Liver (tissue), 9 donors: ENCODE measurements around the gene PLXDC2. TPM values are rescaled to one million over a fixed set of nuclear protein-coding genes. Genes with fewer than 3 reads are reported as not detected.

Source experiments
- DNase-seq: peaks from one replicate; pipeline ENCODE4 v3.0.0-alpha.2; 2017; ENCODE audit warnings: low spot score
- H3K27ac ChIP-seq, 2 donors: one replicate each; pipeline ENCODE4 v1.7.0; 2013; ENCODE audit warnings: inconsistent platforms in 2 of 2, low read length in 2 of 2, control low read depth in 1 of 2, low read depth in 1 of 2, mild to moderate bottlenecking in 1 of 2
- H3K27me3 ChIP-seq, 4 donors: one replicate each; pipeline versions ENCODE4 v1.6.1 to v1.7.0; 2013; ENCODE audit warnings: low read length in 3 of 4, inconsistent platforms in 1 of 4, mild to moderate bottlenecking in 1 of 4, moderate library complexity in 1 of 4; ENCODE audit not compliant: control insufficient read depth in 4 of 4, insufficient read depth in 4 of 4
- H3K36me3 ChIP-seq, 4 donors: one replicate each; pipeline versions ENCODE4 v1.6.1 to v1.7.0; 2013; ENCODE audit warnings: low read length in 3 of 4, mild to moderate bottlenecking in 3 of 4, low read depth in 1 of 4, moderate library complexity in 1 of 4; ENCODE audit not compliant: control insufficient read depth in 4 of 4, insufficient read depth in 3 of 4
- H3K4me1 ChIP-seq, 4 donors: one replicate each; pipeline versions ENCODE4 v1.6.1 to v1.7.0; 2013; ENCODE audit warnings: low read length in 3 of 4, mild to moderate bottlenecking in 3 of 4, moderate library complexity in 1 of 4; ENCODE audit not compliant: control insufficient read depth in 4 of 4, insufficient read depth in 4 of 4
- H3K4me3 ChIP-seq, 3 donors: one replicate each; pipeline versions ENCODE4 v1.6.1 to v1.7.0; 2013; ENCODE audit warnings: low read length in 3 of 3, control low read depth in 1 of 3, low read depth in 1 of 3, mild to moderate bottlenecking in 1 of 3
- H3K9ac ChIP-seq, 2 donors: one replicate each; pipeline ENCODE4 v1.7.0; 2013; ENCODE audit warnings: low read length in 2 of 2, mild to moderate bottlenecking in 2 of 2, moderate library complexity in 2 of 2, control low read depth in 1 of 2, low read depth in 1 of 2
- H3K9me3 ChIP-seq, 4 donors: one replicate each; pipeline versions ENCODE4 v1.6.1 to v1.7.0; 2013; ENCODE audit warnings: low read length in 3 of 4; ENCODE audit not compliant: control insufficient read depth in 4 of 4
- ATF3 ChIP-seq: IDR thresholded peaks from 2 replicates; pipeline ENCODE4 v1.6.1; 2016; ENCODE audit warnings: antibody characterized with exemption
- CTCF ChIP-seq: fragments of 150-350 bp; IDR thresholded peaks from 2 replicates; pipeline ENCODE4 v1.5.1; 2017; ENCODE audit warnings: improper control_type of control experiment, low read depth, low read length; ENCODE audit not compliant: missing input control
- EGR1 ChIP-seq, 2 donors: IDR thresholded peaks; 2 replicates each; pipeline ENCODE4 v1.6.1; 2016 to 2018; ENCODE audit warnings: antibody characterized with exemption in 2 of 2, low read depth in 2 of 2
- FOXA1 ChIP-seq: IDR thresholded peaks from 2 replicates; pipeline ENCODE4 v1.6.1; 2016; ENCODE audit warnings: antibody characterized with exemption
- FOXA2 ChIP-seq: IDR thresholded peaks from 2 replicates; pipeline ENCODE4 v1.6.1; 2016; ENCODE audit warnings: antibody characterized with exemption
- GABPA ChIP-seq, 2 donors: IDR thresholded peaks in 1 of 2; conservative IDR thresholded peaks in 1 of 2; 2 replicates each; pipeline ENCODE4 v1.6.1; 2016; ENCODE audit warnings: antibody characterized with exemption in 2 of 2, mild to moderate bottlenecking in 1 of 2, moderate library complexity in 1 of 2
- HNF4A ChIP-seq, 2 donors: conservative IDR thresholded peaks; 2 replicates each; pipeline ENCODE4 v1.6.1; 2016; ENCODE audit warnings: antibody characterized with exemption in 2 of 2, mild to moderate bottlenecking in 2 of 2
- HNF4G ChIP-seq: IDR thresholded peaks from 2 replicates; pipeline ENCODE4 v1.6.1; 2016; ENCODE audit warnings: antibody characterized with exemption
- JUND ChIP-seq, 2 donors: IDR thresholded peaks; 2 replicates each; pipeline ENCODE4 v1.6.1; 2016; ENCODE audit warnings: antibody characterized with exemption in 2 of 2
- NR2F2 ChIP-seq: IDR thresholded peaks from 2 replicates; pipeline ENCODE4 v1.6.1; 2016; ENCODE audit warnings: antibody characterized with exemption
- RAD21 ChIP-seq, 2 donors: IDR thresholded peaks; 2 replicates each; pipeline ENCODE4 v1.6.1; 2016; ENCODE audit warnings: antibody characterized with exemption in 2 of 2, mild to moderate bottlenecking in 2 of 2
- REST ChIP-seq: IDR thresholded peaks from 2 replicates; pipeline ENCODE4 v1.6.1; 2016; ENCODE audit warnings: antibody characterized with exemption, mild to moderate bottlenecking
- RXRA ChIP-seq, 2 donors: IDR thresholded peaks; 2 replicates each; pipeline ENCODE4 v1.6.1; 2017 to 2018; ENCODE audit warnings: antibody characterized with exemption in 2 of 2, mild to moderate bottlenecking in 1 of 2
- SP1 ChIP-seq: IDR thresholded peaks from 2 replicates; pipeline ENCODE4 v1.6.1; 2018; ENCODE audit warnings: antibody characterized with exemption, mild to moderate bottlenecking
- TAF1 ChIP-seq: conservative IDR thresholded peaks from 2 replicates; pipeline ENCODE4 v1.6.1; 2016; ENCODE audit warnings: antibody characterized with exemption, mild to moderate bottlenecking
- YY1 ChIP-seq: IDR thresholded peaks from 2 replicates; pipeline ENCODE4 v1.6.1; 2016; ENCODE audit warnings: antibody characterized with exemption, mild to moderate bottlenecking
- WGBS: extraction: QIAGEN DNeasy Blood & Tissue Kit; methylation state at CpG from one replicate; pipeline ENCODE4 v1.1.7; 2013; 5-methylcytosine and 5-hydroxymethylcytosine counted together
- polyA plus RNA-seq, 2 donors: library from polyadenylated mRNA; stranded (reverse) in 1 of 2; unstranded in 1 of 2; fragments of 200-250 nt in 1 of 2; fragments of >200 nt in 1 of 2; fragmentation: Nextera tagmentation in 1 of 2; extraction: Ambion mirVana in 1 of 2; gene quantifications; one replicate each; pipeline versions ENCODE4 v1.2.1 to v1.2.3, GENCODE V29; 2013 to 2015
- total RNA-seq, 2 donors: library from RNA; depleted of rRNA; stranded (reverse); fragments of >200 nt; gene quantifications; one replicate each; pipeline ENCODE4 v1.2.3, GENCODE V29; 2014
- TF ChIP-seq, protein P1 (sequence below): IDR thresholded peaks from 2 replicates; pipeline ENCODE4 v1.6.1; 2016; ENCODE audit warnings: antibody characterized with exemption
- TF ChIP-seq, protein P2 (sequence below): IDR thresholded peaks from 2 replicates; pipeline ENCODE4 v1.6.1; 2016; ENCODE audit warnings: antibody characterized with exemption
- donor health status: healthy.
- donor health status: healthy.
- donor health status: healthy.
- donor health status: healthy.
- donor health status: healthy.

PLXDC2 gene
- total and polyA plus RNA-seq, 4 donors: 1.4 to 5.1 (median 2.4) TPM

- TF ChIP-seq NR2F2 (no peak), REST (no peak), CTCF (no peak), RAD21 (IDR thresholded peaks at IDR 0.05) (no peak), HNF4G (no peak), HNF4A (conservative IDR thresholded peaks at IDR 0.05) (no peak), YY1 (no peak), JUND (IDR thresholded peaks at IDR 0.05) (no peak), TAF1 (no peak), ATF3 (no peak), FOXA1 (no peak), GABPA (IDR thresholded peaks at IDR 0.05 in 1 of 2, conservative IDR thresholded peaks at IDR 0.05 in 1 of 2) (no peak), RXRA (IDR thresholded peaks at IDR 0.05) (no peak), EGR1 (IDR thresholded peaks at IDR 0.05; ENCODE audit: low read depth in 2 of 2) (no peak), FOXA2 (no peak), SP1 (no peak)
- TF ChIP-seq, protein P1, sequence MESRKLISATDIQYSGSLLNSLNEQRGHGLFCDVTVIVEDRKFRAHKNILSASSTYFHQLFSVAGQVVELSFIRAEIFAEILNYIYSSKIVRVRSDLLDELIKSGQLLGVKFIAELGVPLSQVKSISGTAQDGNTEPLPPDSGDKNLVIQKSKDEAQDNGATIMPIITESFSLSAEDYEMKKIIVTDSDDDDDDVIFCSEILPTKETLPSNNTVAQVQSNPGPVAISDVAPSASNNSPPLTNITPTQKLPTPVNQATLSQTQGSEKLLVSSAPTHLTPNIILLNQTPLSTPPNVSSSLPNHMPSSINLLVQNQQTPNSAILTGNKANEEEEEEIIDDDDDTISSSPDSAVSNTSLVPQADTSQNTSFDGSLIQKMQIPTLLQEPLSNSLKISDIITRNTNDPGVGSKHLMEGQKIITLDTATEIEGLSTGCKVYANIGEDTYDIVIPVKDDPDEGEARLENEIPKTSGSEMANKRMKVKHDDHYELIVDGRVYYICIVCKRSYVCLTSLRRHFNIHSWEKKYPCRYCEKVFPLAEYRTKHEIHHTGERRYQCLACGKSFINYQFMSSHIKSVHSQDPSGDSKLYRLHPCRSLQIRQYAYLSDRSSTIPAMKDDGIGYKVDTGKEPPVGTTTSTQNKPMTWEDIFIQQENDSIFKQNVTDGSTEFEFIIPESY: no peak
- TF ChIP-seq, protein P2, sequence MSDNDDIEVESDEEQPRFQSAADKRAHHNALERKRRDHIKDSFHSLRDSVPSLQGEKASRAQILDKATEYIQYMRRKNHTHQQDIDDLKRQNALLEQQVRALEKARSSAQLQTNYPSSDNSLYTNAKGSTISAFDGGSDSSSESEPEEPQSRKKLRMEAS: no peak
- H3K36me3 ChIP-seq: no peaks in the 10 kb centered on the region
- no peak overlapping the region for H3K27ac ChIP-seq
- H3K9ac ChIP-seq: no peak overlapping the region
- DNase-seq: no peak
- WGBS: 75% methylated on average over 3 of the region's 3 CpGs
- H3K27me3 ChIP-seq: no peaks in the 10 kb centered on the region
- no peaks in the 10 kb centered on the region for H3K9me3 ChIP-seq
- no peak overlapping the region for H3K4me3 ChIP-seq
- peaks cover 0 to 3% (median 0%) of the 10 kb centered on the region in 4 donors for H3K4me1 ChIP-seq
Observed at GRCh38 chr10:19917751-19918478, 101.7 kb downstream of the PLXDC2 start.
